Endothelial cell of umbilical vein (primary cell): Measurements from ENCODE around the gene CDC34. TPM values are rescaled to one million over a fixed set of nuclear protein-coding genes. Genes with fewer than 3 reads are reported as not detected.

Experiments used
- BruUV-seq: library from RNA; stranded (reverse); fragments of 400-500 nt; replicated peaks from 2 replicates; lab custom pipeline; 2021; lab: Mats Ljungman, UMichigan
- CTCF ChIA-PET: fragments of 300-600, 350-600 bp; sonication (Branson Sonifier 250); formaldehyde crosslinking; loops from one replicate; lab custom pipeline; 2021; ENCODE audit warnings: antibody characterized with exemption, inconsistent platforms; lab: Charles Lee
- POLR2A ChIA-PET: fragments of 300-600, 350-600 bp; sonication (Branson Sonifier 250); formaldehyde crosslinking; loops from one replicate; lab custom pipeline; 2021; ENCODE audit warnings: antibody characterized with exemption, inconsistent platforms; lab: Charles Lee
- DNase-seq: peaks from one replicate; pipeline ENCODE4 v3.0.0-alpha.2; 2011; ENCODE audit warnings: low read depth, low spot score
- FAIRE-seq: peaks from 2 replicates; lab custom pipeline; 2011; peaks lifted over from hg19 to GRCh38; lab: Jason Lieb, UNC
- H2AFZ ChIP-seq: 2 replicates; pipeline ENCODE4 v1.6.0; 2012; ENCODE audit warnings: low read depth, low read length, control low read depth, inconsistent platforms
- H3K27ac ChIP-seq: 2 replicates; pipeline ENCODE4 v1.5.1; 2011; ENCODE audit warnings: low read depth, mild to moderate bottlenecking, control low read depth, low read length, moderate library complexity; ENCODE audit not compliant: insufficient read depth
- H3K27me3 ChIP-seq, 2 experiments: 2 replicates each; pipeline versions ENCODE4 v1.6.0 to v1.6.1; 2011; ENCODE audit warnings: low read length in 2 of 2, mixed read lengths in 1 of 2; ENCODE audit not compliant: control insufficient read depth in 2 of 2, insufficient read depth in 2 of 2
- H3K36me3 ChIP-seq, 2 experiments: 2 replicates in 1 of 2; 3 replicates in 1 of 2; pipeline ENCODE4 v1.5.1; 2011; ENCODE audit warnings: low read length in 2 of 2, mild to moderate bottlenecking in 1 of 2, moderate library complexity in 1 of 2; ENCODE audit not compliant: control insufficient read depth in 2 of 2, insufficient read depth in 2 of 2; ENCODE audit errors: extremely low read depth in 1 of 2
- H3K4me1 ChIP-seq: 3 replicates; pipeline ENCODE4 v1.5.1; 2011; ENCODE audit warnings: mild to moderate bottlenecking, low read length; ENCODE audit not compliant: control insufficient read depth, insufficient read depth; ENCODE audit errors: extremely low read depth
- H3K4me2 ChIP-seq: 2 replicates; pipeline ENCODE4 v1.6.1; 2011; ENCODE audit warnings: low read length, control low read depth, mixed read lengths; ENCODE audit not compliant: insufficient read depth
- H3K4me3 ChIP-seq, 3 experiments: fragments of 200-600 bp in 1 of 3; sonication (generic), shearing (Covaris generic) in 1 of 3; replicated peaks in 1 of 3; 2 replicates each; pipeline ENCODE4 v1.5.1; 2011 to 2016; ENCODE audit warnings: control low read depth in 3 of 3, low read length in 3 of 3, mild to moderate bottlenecking in 2 of 3, inconsistent platforms in 1 of 3, low read depth in 1 of 3, moderate library complexity in 1 of 3; ENCODE audit not compliant: insufficient read depth in 1 of 3
- H3K79me2 ChIP-seq: 2 replicates; pipeline ENCODE4 v1.6.0; 2012; ENCODE audit warnings: low read length, inconsistent platforms; ENCODE audit not compliant: control insufficient read depth, insufficient read depth
- H3K9ac ChIP-seq: replicated peaks from 2 replicates; pipeline ENCODE3; 2011; ENCODE audit warnings: low read length, control low read depth; ENCODE audit not compliant: insufficient read depth; ENCODE audit errors: extremely low read depth
- H3K9me1 ChIP-seq: replicated peaks from 3 replicates; pipeline ENCODE4 v1.6.0; 2011; ENCODE audit warnings: mild to moderate bottlenecking, low read length; ENCODE audit not compliant: control insufficient read depth, insufficient read depth; ENCODE audit errors: extremely low read depth
- H3K9me3 ChIP-seq: replicated peaks from 2 replicates; pipeline ENCODE4 v1.5.1; 2012; ENCODE audit warnings: low read length, inconsistent platforms; ENCODE audit not compliant: control insufficient read depth, insufficient read depth
- H4K20me1 ChIP-seq: replicated peaks from 2 replicates; pipeline ENCODE3; 2011; ENCODE audit warnings: mild to moderate bottlenecking, low read length; ENCODE audit not compliant: control insufficient read depth, insufficient read depth; ENCODE audit errors: extremely low read depth
- EZH2 ChIP-seq: IDR thresholded peaks from 2 replicates; pipeline ENCODE4 v1.6.1; 2012; ENCODE audit warnings: borderline replicate concordance, low read depth, mild to moderate bottlenecking, moderate library complexity, low read length, inconsistent platforms; ENCODE audit not compliant: severe bottlenecking
- FOS ChIP-seq: IDR thresholded peaks from 2 replicates; pipeline ENCODE4 v1.6.1; 2011; ENCODE audit warnings: mild to moderate bottlenecking, low read length, moderate library complexity, borderline replicate concordance; ENCODE audit not compliant: insufficient read depth
- GATA2 ChIP-seq: IDR thresholded peaks from 2 replicates; pipeline ENCODE4 v1.7.0; 2011; ENCODE audit warnings: low read depth, mild to moderate bottlenecking, moderate library complexity, mixed read lengths, low read length; ENCODE audit not compliant: insufficient read length, insufficient read depth
- JUN ChIP-seq: IDR thresholded peaks from 2 replicates; pipeline ENCODE4 v1.6.1; 2011; ENCODE audit warnings: borderline replicate concordance, low read depth; ENCODE audit not compliant: insufficient read length, insufficient read depth
- MYC ChIP-seq: IDR thresholded peaks from one replicate; pipeline ENCODE4 v1.6.1; 2011; ENCODE audit warnings: mild to moderate bottlenecking, low read depth, low read length
- POLR2A ChIP-seq: IDR thresholded peaks from 2 replicates; pipeline ENCODE4 v1.6.1; 2012; ENCODE audit warnings: low read depth, mild to moderate bottlenecking, control low read depth, low read length
- POLR2AphosphoS5 ChIP-seq: IDR thresholded peaks from 2 replicates; pipeline ENCODE4 v1.6.1; 2012; ENCODE audit warnings: low read depth, mild to moderate bottlenecking, control low read depth, low read length, moderate library complexity; ENCODE audit not compliant: insufficient read depth
- dilution Hi-C: fragments of 300-500 bp; cut with MboI; formaldehyde crosslinking; loops from one replicate; pipeline ENCODE4 v1.15.0; 2019; ENCODE audit warnings: low sequenced_read_pairs; ENCODE audit not compliant: extremely low pct_ligation_motif_present
- intact Hi-C: fragments of 100-400 bp; cut with micrococcal nuclease; formaldehyde crosslinking; loops from one replicate; pipeline ENCODE4 v1.10.0; 2022
- polyA plus RNA-seq, 4 experiments: library from polyadenylated mRNA; depleted of rRNA in 3 of 4; stranded (reverse) in 3 of 4; unstranded in 1 of 4; fragments of >200 nt; gene quantifications; 2 replicates each; pipeline versions ENCODE4 v1.2.1 to v1.2.3, GENCODE V29; 2011 to 2012; ENCODE audit warnings: missing spikeins in 1 of 4
- total RNA-seq: library from RNA; stranded (reverse); gene quantifications from 2 replicates; pipeline ENCODE4 v1.2.3, GENCODE V29; 2021
- TF ChIP-seq, protein P1 (sequence below), 2 donors: IDR thresholded peaks; 1 replicate in 1 of 2; 2 replicates in 1 of 2; pipeline ENCODE4 v1.5.1; 2011; ENCODE audit warnings: low read length in 2 of 2, mild to moderate bottlenecking in 2 of 2, moderate library complexity in 2 of 2, control low read depth in 1 of 2, inconsistent platforms in 1 of 2, low read depth in 1 of 2; ENCODE audit not compliant: insufficient read depth in 1 of 2; ENCODE audit errors: extremely low read depth in 1 of 2
- TF ChIP-seq, protein P2 (sequence below): IDR thresholded peaks from 2 replicates; pipeline ENCODE4 v1.6.1; 2011; ENCODE audit not compliant: insufficient read depth, insufficient read length

The CDC34 gene
- total and polyA plus RNA-seq, 2 donors (not counting 3 experiments of a cell fraction or from before 2014, with no cell fraction given), result 90.4 to 92.9 TPM

DNA sequence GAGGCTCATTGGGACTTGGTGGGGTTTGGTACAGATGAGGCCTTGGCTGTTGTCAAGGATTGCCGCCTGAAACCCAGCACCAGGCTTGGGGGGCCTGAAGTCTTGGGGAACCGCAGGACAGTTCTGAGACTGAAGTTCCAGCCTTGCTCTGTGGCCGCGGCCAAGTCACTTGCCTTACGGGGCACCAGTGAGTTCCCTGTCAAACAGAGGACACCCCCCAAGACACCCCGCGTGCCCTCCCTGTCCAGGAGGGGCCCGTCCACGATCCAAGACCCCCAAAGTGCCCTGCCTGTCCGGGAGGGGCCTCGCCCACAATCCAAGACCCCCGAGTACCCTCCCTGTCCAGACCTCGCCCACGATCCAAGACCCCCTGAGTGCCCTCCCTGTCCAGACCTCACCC lies 2.5 kb downstream of the CDC34 start:
- Histone ChIP-seq H2AFZ (no peak overlapping the region), H3K9ac (peak overlapping the region; percentile 93), H3K4me2 (peak overlapping the region; percentile 73), H4K20me1 (no peaks in the 10 kb centered on the region), H3K4me1 (peaks cover 17% of the 10 kb centered on the region), H3K4me3 (no peak overlapping the region), H3K27ac (no peak overlapping the region), H3K27me3 (no peaks in the 10 kb centered on the region), H3K79me2 (peaks cover 46% of the 10 kb centered on the region), H3K9me1 (no peaks in the 10 kb centered on the region), H3K9me3 (no peaks in the 10 kb centered on the region), H3K36me3 (peaks cover 5 to 32% of the 10 kb centered on the region in 2 experiments)
- intact Hi-C loops (no loop called here), dilution Hi-C loops (no loop called here)
- ChIA-PET POLR2A (no interaction called here), CTCF (interaction anchor here (1.0 kb wide), 1 partner anchor 66 kb away, joined by 3 read pairs; no protein-coding TSS in a partner anchor)
- no TSS peak for BruUV-seq
- DNase-seq (no peak), FAIRE-seq (no peak)
- TF ChIP-seq POLR2AphosphoS5, result no peak
- TF ChIP-seq, protein P1, sequence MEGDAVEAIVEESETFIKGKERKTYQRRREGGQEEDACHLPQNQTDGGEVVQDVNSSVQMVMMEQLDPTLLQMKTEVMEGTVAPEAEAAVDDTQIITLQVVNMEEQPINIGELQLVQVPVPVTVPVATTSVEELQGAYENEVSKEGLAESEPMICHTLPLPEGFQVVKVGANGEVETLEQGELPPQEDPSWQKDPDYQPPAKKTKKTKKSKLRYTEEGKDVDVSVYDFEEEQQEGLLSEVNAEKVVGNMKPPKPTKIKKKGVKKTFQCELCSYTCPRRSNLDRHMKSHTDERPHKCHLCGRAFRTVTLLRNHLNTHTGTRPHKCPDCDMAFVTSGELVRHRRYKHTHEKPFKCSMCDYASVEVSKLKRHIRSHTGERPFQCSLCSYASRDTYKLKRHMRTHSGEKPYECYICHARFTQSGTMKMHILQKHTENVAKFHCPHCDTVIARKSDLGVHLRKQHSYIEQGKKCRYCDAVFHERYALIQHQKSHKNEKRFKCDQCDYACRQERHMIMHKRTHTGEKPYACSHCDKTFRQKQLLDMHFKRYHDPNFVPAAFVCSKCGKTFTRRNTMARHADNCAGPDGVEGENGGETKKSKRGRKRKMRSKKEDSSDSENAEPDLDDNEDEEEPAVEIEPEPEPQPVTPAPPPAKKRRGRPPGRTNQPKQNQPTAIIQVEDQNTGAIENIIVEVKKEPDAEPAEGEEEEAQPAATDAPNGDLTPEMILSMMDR (IDR thresholded peaks at IDR 0.05; ENCODE audit: extremely low read depth in 1 of 2, insufficient read depth in 1 of 2, low read depth in 1 of 2, low read length in 2 of 2), result peak in 1 of 2 donors; percentile 8

DNA sequence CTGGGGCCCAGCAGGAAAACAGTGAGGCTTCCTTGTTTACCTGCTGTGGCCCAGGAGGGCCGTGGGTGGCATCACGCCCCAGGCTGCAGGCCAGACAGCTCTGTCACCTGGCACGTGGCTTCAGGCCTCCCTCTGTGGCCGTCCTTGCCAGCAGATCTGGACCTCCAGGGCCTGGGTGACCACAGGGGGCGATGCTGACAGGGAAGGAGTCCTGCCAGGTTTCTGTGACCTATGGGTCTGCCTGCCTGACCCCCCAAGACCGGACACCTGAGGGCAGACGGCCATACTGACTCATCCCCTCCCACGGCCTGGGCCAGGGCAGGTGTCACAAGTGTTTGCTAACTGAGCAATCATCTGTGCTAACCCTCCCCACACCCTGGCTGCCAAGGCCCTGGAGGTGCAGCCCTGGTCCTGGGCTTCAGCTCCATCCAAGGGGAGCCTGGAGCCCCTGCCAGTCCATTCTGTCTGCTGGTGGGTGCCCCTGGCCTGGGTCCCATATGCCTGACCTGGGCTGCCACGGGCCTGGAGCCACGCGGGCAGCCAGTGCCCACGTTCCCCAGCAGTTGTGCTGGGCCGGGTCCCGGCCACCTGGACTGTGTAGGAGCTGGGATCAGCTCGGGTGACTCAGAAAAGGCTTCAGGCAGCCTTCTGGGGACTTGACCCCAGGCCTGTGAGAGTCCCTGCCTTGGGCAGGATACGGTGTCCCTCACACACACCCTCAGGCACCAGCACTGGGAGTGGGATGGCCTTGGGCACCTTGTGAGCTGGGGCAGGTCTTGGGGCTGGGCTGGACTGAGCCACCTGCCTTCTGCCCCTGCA lies 3.7 kb downstream of the CDC34 start:
- Histone ChIP-seq H3K27me3 (no peaks in the 10 kb centered on the region), H3K36me3 (peaks cover 5 to 37% of the 10 kb centered on the region in 2 experiments), H3K9me3 (no peaks in the 10 kb centered on the region), H3K4me2 (no peak overlapping the region), H3K27ac (no peak overlapping the region), H3K4me1 (peaks cover 17% of the 10 kb centered on the region), H3K4me3 (no peak overlapping the region), H3K9me1 (no peaks in the 10 kb centered on the region), H2AFZ (no peak overlapping the region), H3K9ac (no peak overlapping the region), H3K79me2 (peaks cover 46% of the 10 kb centered on the region), H4K20me1 (no peaks in the 10 kb centered on the region)
- DNase-seq, result no peak
- intact Hi-C loops (no loop called here), dilution Hi-C loops (no loop called here)
- BruUV-seq, result no TSS peak
- no peak for FAIRE-seq
- POLR2A ChIA-PET, result no interaction called here
- CTCF ChIA-PET, result no interaction called here
- TF ChIP-seq POLR2AphosphoS5 (no peak), EZH2 (no peak), MYC (no peak), FOS (no peak), JUN (no peak), GATA2 (no peak), POLR2A (no peak)
- TF ChIP-seq, protein P2, sequence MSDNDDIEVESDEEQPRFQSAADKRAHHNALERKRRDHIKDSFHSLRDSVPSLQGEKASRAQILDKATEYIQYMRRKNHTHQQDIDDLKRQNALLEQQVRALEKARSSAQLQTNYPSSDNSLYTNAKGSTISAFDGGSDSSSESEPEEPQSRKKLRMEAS, result no peak
- TF ChIP-seq, protein P1 (IDR thresholded peaks at IDR 0.05; ENCODE audit: extremely low read depth in 1 of 2, insufficient read depth in 1 of 2, low read depth in 1 of 2, low read length in 2 of 2), result no peak
